OCI-LY1 (cell line): ENCODE measurements around the gene HYKK.

Source experiments
- H2AFZ ChIP-seq: fragments of 200-600 bp; sonication (generic), shearing (Covaris generic); 2 replicates; pipeline ENCODE4 v1.6.0; 2014; ENCODE audit warnings: antibody characterized with exemption, mild to moderate bottlenecking, low read length
- H3F3A ChIP-seq: fragments of 200-600 bp; sonication (generic), shearing (Covaris generic); 2 replicates; pipeline ENCODE4 v1.6.0; 2014; ENCODE audit warnings: mild to moderate bottlenecking, antibody characterized with exemption, low read length, moderate library complexity; ENCODE audit not compliant: insufficient read depth
- H3K27ac ChIP-seq: fragments of 200-600 bp; sonication (generic); 2 replicates; pipeline ENCODE4 v1.5.1; 2014; ENCODE audit warnings: low read length, mixed run types, mild to moderate bottlenecking, low read depth; ENCODE audit not compliant: poor library complexity, severe bottlenecking
- H3K27me3 ChIP-seq: fragments of 200-600 bp; sonication (generic); 2 replicates; pipeline ENCODE4 v1.6.0; 2014; ENCODE audit warnings: antibody characterized with exemption, mild to moderate bottlenecking, low read length, moderate library complexity; ENCODE audit not compliant: insufficient read depth
- H3K36me3 ChIP-seq: fragments of 200-600 bp; sonication (generic); 2 replicates; pipeline ENCODE4 v1.6.1; 2014; ENCODE audit warnings: mild to moderate bottlenecking, antibody characterized with exemption, low read length, moderate library complexity, mixed read lengths; ENCODE audit not compliant: insufficient read depth
- H3K4me1 ChIP-seq: fragments of 200-600 bp; sonication (generic); 2 replicates; pipeline ENCODE4 v1.5.1; 2014; ENCODE audit warnings: mild to moderate bottlenecking, low read length, moderate library complexity; ENCODE audit not compliant: insufficient read depth, severe bottlenecking
- H3K4me2 ChIP-seq: fragments of 200-600 bp; sonication (generic), shearing (Covaris generic); 2 replicates; pipeline ENCODE4 v1.6.1; 2014; ENCODE audit warnings: low read length
- H3K4me3 ChIP-seq: fragments of 200-600 bp; sonication (generic); 2 replicates; pipeline ENCODE4 v1.5.1; 2014; ENCODE audit warnings: low read length, low read depth, mild to moderate bottlenecking, mixed read lengths; ENCODE audit not compliant: poor library complexity, severe bottlenecking
- H3K79me2 ChIP-seq: fragments of 200-600 bp; shearing (Covaris generic); 2 replicates; pipeline ENCODE4 v1.6.1; 2016; ENCODE audit warnings: mixed run types, low read length, mixed read lengths; ENCODE audit not compliant: insufficient read depth
- H3K9ac ChIP-seq: fragments of 200-600 bp; sonication (generic), shearing (Covaris generic); 2 replicates; pipeline ENCODE4 v1.6.1; 2014; ENCODE audit warnings: mild to moderate bottlenecking, low read length, mixed read lengths
- H3K9me2 ChIP-seq: fragments of 200-600 bp; sonication (generic), shearing (Covaris generic); 2 replicates; pipeline ENCODE4 v1.6.1; 2014; ENCODE audit warnings: low read depth, mild to moderate bottlenecking, low read length, mixed read lengths
- H3K9me3 ChIP-seq: fragments of 200-600 bp; shearing (Covaris generic); 2 replicates; pipeline ENCODE4 v1.6.1; 2014; ENCODE audit warnings: low read length, mixed read lengths
- H4K20me1 ChIP-seq: fragments of 200-600 bp; sonication (generic), shearing (Covaris generic); 2 replicates; pipeline ENCODE4 v1.6.0; 2016; ENCODE audit warnings: mild to moderate bottlenecking, low read length; ENCODE audit not compliant: insufficient read depth
- EZH2 ChIP-seq: fragments of 200-600 bp; sonication (generic), shearing (Covaris generic); IDR thresholded peaks from 2 replicates; pipeline ENCODE4 v1.8.0; 2017; ENCODE audit warnings: borderline replicate concordance, mixed run types, mild to moderate bottlenecking, antibody characterized with exemption, low read length, moderate library complexity, mixed read lengths
- TF ChIP-seq, protein P1 (sequence below): fragments of 200-600 bp; sonication (generic), shearing (Covaris generic); IDR thresholded peaks from 2 replicates; pipeline ENCODE4 v1.5.1; 2017; ENCODE audit warnings: mild to moderate bottlenecking, antibody characterized with exemption, low read length, moderate library complexity, mixed read lengths

HYKK gene

DNA sequence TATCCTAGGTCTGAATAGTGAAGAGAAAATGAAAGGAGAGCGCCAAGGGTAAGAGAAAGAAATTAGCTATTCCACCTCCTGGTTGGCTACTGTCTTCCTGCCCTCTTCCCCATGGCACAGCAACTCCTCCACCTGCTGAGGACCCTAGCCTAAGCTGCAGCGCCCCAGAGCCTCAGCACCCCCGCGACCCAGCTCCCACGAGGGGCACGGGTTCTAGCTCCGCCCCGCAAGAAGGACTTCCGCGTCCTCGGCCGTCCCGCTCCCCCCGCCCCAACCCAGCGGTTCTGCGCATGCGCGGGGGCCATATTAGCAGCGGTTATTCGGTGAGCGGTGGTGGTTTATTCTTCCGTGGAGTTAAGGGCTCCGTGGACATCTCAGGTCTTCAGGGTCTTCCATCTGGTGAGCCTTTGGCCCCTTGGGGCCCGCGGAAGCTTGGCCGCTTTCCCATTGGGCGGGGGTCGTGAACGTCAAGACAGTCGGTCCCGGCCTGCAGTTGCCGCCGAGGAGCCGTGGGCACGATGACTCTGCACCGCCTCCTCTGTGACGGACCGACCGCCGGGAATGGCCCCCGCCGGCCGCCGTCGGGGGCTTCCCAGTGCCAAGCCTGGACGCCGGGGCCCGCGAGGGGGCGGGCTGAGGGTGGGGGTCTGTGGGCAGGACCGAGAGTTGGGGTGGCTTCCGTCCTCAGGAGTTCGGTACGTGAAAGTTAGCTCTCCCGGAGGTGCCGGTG is 32.9 kb downstream of the HYKK start, which contains the start of gene PSMA4:
Gene PSMA4 (plus strand): TSS at position 304 of the 730 bp plus-strand sequence. CDS start 1,484 bp downstream, outside the sequence.
- H3K9ac ChIP-seq = peak within 1 kb of the TSS; percentile 94
- no peaks in the 10 kb centered on the region for H3K9me2 ChIP-seq
- H3K4me1 ChIP-seq = peaks cover 21% of the 10 kb centered on the region
- no peaks in the 10 kb centered on the region for H3K27me3 ChIP-seq
- peak within 1 kb of the TSS; percentile 89 for H3K4me3 ChIP-seq
- H3K4me2 ChIP-seq = peak within 1 kb of the TSS; percentile 75
- no peaks in the 10 kb centered on the region for H4K20me1 ChIP-seq
- TF ChIP-seq EZH2 = no peak
- TF ChIP-seq, protein P1, sequence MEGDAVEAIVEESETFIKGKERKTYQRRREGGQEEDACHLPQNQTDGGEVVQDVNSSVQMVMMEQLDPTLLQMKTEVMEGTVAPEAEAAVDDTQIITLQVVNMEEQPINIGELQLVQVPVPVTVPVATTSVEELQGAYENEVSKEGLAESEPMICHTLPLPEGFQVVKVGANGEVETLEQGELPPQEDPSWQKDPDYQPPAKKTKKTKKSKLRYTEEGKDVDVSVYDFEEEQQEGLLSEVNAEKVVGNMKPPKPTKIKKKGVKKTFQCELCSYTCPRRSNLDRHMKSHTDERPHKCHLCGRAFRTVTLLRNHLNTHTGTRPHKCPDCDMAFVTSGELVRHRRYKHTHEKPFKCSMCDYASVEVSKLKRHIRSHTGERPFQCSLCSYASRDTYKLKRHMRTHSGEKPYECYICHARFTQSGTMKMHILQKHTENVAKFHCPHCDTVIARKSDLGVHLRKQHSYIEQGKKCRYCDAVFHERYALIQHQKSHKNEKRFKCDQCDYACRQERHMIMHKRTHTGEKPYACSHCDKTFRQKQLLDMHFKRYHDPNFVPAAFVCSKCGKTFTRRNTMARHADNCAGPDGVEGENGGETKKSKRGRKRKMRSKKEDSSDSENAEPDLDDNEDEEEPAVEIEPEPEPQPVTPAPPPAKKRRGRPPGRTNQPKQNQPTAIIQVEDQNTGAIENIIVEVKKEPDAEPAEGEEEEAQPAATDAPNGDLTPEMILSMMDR = no peak
- H3K79me2 ChIP-seq = peaks cover 24% of the 10 kb centered on the region
- peaks cover 38% of the 10 kb centered on the region for H3K36me3 ChIP-seq
- H2AFZ ChIP-seq = no peak within 1 kb of the TSS
- H3K9me3 ChIP-seq = no peaks in the 10 kb centered on the region
- H3K27ac ChIP-seq = peak within 1 kb of the TSS; percentile 51
- H3F3A ChIP-seq = no peaks in the 10 kb centered on the region

- H3K9ac ChIP-seq = peak overlapping the region; percentile 94
- no peak for TF ChIP-seq EZH2
- TF ChIP-seq, protein P1 = no peak
- peak overlapping the region; percentile 89 for H3K4me3 ChIP-seq
- H3K4me1 ChIP-seq = peaks cover 21% of the 10 kb centered on the region
- H3K79me2 ChIP-seq = peaks cover 24% of the 10 kb centered on the region
- no peaks in the 10 kb centered on the region for H3F3A ChIP-seq
- H3K27me3 ChIP-seq = no peaks in the 10 kb centered on the region
- peak overlapping the region; percentile 75 for H3K4me2 ChIP-seq
- no peaks in the 10 kb centered on the region for H3K9me3 ChIP-seq
- peak overlapping the region; percentile 33 for H3K27ac ChIP-seq
- peaks cover 46% of the 10 kb centered on the region for H3K36me3 ChIP-seq
- H2AFZ ChIP-seq = no peak overlapping the region
- no peaks in the 10 kb centered on the region for H4K20me1 ChIP-seq
- H3K9me2 ChIP-seq = no peaks in the 10 kb centered on the region
Measured at GRCh38 chr15:78540871-78541743, 33.7 kb downstream of the HYKK start.

DNA sequence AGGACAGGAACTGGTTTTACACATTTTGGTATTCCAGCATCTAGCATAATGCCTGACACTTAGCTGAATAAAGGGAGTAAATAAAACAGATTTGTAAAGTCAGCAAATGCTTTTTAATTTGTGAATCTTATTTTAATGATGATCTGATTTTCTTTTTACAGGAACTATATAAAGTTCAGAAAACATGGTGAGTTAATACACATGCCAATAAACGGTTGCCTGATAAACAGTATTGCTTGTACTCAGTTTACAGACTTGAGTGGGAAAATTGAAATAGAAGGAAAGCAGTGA is 34.3 kb downstream of the HYKK start:
- H3F3A ChIP-seq = no peaks in the 10 kb centered on the region
- no peak overlapping the region for H3K27ac ChIP-seq
- H3K9me3 ChIP-seq = no peaks in the 10 kb centered on the region
- H3K36me3 ChIP-seq = peaks cover 52% of the 10 kb centered on the region
- TF ChIP-seq, protein P1 = no peak
- no peak for TF ChIP-seq EZH2
- no peaks in the 10 kb centered on the region for H4K20me1 ChIP-seq
- no peak overlapping the region for H2AFZ ChIP-seq
- H3K79me2 ChIP-seq = peaks cover 24% of the 10 kb centered on the region
- no peaks in the 10 kb centered on the region for H3K9me2 ChIP-seq
- H3K9ac ChIP-seq = peak overlapping the region; percentile 94
- H3K4me2 ChIP-seq = peak overlapping the region; percentile 75
- H3K4me1 ChIP-seq = peaks cover 21% of the 10 kb centered on the region
- no peaks in the 10 kb centered on the region for H3K27me3 ChIP-seq
- H3K4me3 ChIP-seq = peak overlapping the region; percentile 89
